ENCODE data around the gene LRP11.
"Not testable (repeated sequence)": the region's sequence is repeated elsewhere in the genome, so short reads cannot be mapped to it uniquely, and the experiment has no call there.

Gene LRP11

GRCh38 chr6:149867876-149868640 is 3.9 kb upstream of the LRP11 start:
- DNase-seq, result no peak

- DNase-seq, result peak; percentile 68
Measured at GRCh38 chr6:149864578-149865535, 698 bp upstream of the LRP11 start.

GRCh38 chr6:149862922-149863697 is 1.0 kb downstream of the LRP11 start:
- DNase-seq, result peak; percentile 74

GRCh38 chr6:149862424-149862738 is 1.8 kb downstream of the LRP11 start:
- DNase-seq, result not testable (repeated sequence)

- DNase-seq, result no peak
Measured at GRCh38 chr6:149861603-149862423, 2.3 kb downstream of the LRP11 start.

DNA sequence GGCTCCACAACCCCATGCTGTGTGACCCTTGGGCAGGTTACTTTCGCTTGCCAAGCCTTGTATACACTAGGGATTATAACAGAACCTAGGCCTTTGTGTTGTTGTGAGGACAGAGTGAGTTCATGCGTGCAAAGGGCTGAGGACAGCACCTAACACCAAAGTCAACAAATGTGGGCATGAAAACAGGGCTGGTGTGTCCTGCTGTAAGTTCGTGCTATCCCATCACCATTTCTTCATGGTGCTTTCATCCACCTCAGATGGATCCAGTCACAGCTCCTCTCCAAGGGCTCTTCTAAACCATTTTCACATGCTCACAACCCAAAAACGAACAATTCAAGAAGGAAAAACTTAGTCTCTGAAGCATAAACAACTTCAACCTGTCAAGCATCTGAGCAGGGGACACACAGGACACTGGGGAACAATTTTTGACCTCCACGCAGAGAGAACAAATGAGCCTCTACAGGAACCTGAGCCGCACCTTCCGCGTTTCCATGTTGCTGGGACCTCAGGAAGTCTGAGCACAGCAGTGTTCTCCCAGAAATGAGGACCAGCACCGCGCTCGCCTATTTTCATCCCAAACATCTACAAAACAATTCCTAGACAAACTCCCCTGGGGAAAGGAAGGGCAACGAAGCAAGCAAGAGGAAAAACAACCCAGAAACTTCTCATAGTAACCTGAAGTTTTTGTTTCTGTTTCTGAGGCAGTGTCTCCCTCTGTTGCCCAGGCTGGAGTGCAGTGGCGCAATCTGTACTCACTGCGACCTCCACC is 3.1 kb downstream of the LRP11 start:
- DNase-seq, result no peak

GRCh38 chr6:149860513-149860833 is 3.7 kb downstream of the LRP11 start:
- DNase-seq, result no peak

DNA sequence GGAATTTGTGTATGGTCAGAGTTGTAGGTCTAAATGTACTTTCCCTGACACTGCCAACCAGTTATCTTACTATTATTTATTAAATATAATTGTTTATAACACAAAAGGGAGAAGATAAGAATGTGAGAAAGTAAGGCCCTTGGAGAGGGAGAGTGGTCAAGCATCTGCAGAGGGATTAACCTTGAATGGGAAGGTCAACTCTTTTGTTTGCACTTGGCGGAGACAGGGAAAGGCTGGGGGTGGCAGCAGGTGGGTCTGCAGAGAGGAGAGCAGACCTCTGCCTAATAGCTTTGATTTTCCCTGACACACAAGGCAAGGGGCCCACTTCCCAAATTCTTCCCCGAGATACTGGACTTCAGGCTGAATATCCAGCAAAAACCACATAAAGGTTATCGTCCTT is 4.2 kb downstream of the LRP11 start:
- no peak for DNase-seq

DNA sequence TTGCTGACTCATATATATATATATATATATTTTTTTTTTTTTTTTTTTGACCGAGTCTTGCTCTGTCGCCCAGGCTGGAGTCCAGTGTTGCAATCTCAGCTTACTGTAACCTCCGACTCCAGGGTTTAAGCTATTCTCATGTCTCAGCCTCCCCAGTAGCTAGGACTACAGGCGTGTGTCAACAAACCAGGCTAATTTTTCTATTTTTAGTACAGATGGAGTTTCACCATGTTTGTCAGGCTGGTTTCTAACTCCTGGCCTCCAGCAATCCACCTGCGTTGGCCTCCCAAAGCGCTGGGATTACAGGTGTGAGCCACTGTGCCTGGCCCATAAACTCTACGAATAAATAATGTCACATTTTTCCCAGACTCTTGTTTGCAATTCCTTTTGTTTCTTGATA is 4.8 kb downstream of the LRP11 start:
- no peak for DNase-seq

- DNase-seq, result no peak
Measured at GRCh38 chr6:149857541-149857940, 6.6 kb downstream of the LRP11 start.

DNA sequence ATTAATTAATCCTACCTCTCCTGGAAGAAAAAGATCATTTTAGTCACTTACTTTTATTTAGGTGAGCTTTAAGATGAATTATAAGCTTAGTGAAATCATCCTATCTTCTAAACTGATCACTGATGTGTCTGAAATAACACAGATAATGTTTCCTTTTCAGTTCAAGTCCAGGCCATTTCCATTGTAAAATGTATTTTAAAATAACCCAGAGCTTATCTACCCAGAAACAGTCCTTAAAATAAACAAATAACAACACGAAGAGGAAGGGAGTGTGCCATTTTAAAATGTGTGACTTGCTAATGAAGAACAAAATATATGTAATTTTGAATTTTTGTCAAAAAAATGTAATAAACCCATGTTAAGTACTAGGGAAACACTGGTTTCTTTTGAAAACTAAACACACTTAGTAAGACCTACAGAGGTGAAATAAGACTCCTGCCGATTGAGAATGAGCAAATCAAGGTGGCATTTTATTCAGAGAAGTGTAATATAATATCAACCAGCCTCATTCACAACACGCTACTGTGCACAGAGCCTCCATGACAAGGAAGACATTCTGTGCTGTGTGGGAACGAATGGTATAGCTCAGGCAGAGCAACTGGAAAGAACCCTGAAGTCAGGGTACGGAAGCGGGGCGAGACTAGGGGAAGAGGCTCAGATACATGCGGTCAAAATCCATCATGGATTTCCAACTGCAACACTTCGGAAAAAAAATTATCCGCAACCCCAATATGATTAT is 7.7 kb downstream of the LRP11 start:
- no peak for DNase-seq

DNA sequence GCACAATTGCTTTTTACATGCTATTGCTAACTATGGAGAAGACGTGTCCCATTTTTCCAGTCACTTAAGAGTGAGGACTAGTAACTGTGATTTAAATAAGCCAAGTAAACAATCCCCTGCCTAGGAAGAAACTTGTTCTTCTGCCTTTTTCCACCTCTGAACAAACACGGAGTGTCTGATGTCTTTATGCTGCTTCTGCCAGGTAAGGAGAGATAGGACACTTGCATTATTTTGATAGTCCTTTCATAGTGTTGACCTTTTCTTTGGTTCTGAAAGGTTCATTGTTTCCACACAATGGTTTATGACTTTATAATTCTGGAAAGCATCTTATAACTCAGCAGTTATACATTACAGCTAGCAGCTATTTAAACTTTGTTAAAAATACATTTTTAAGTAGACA is 8.4 kb downstream of the LRP11 start:
- no peak for DNase-seq

DNA sequence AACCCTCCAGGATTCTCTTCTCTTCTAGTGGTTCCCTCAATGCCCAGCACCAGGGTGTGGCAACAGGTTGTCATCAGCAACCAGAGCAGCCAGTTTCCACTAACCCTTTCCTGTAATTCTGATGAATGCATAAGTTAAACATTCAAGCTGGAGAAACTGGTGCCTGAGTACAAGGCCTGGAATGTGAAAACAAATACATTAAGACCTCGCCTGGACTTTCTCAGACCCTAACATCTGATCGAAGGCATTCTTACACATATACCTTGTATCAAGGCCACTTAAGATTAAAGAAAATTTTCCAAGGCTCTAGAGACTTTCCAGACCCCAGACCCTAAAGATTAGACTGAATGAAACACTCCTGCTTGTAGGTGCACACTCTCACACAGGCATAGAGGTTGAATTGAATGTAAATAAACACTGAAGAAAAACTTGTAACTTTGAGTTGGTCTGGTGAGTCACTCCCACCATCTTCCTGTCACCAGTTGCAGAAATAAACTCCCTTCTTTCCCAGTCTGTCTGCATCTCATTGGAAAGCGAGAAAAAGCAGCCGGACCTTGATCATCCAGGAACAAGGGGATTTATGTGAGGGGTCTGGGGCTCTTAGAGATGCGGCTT is 9.0 kb downstream of the LRP11 start:
- peak; percentile 90 for DNase-seq

GRCh38 chr6:149854532-149854931 is 9.6 kb downstream of the LRP11 start:
- DNase-seq, result no peak

GRCh38 chr6:149854017-149854416 is 10.1 kb downstream of the LRP11 start:
- not testable (repeated sequence) for DNase-seq

GRCh38 chr6:149852881-149853280 is 11.3 kb downstream of the LRP11 start:
- no peak for DNase-seq

DNA sequence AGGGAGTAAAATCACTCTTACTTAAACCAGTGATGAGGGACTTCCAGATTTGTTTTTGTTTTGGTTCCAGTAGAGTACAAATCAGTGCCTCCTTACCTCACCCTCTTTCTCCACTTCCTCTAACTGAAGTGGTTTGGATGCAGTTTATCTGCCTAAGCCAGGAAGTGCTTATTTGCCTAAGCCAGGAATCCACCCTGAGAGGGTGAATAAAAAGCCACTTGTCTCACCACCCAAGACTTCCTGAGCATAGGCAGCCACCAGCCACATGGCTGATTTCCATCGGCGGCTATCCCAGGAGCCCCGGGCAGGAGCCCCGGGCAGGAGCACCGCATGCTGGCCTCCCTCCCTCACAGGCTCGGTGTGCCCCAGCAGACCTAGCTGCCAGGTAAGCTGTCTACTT is 12.0 kb downstream of the LRP11 start:
- no peak for DNase-seq

- DNase-seq, result no peak
Measured at GRCh38 chr6:149851461-149852110, 12.6 kb downstream of the LRP11 start.

- not testable (repeated sequence) for DNase-seq
Measured at GRCh38 chr6:149848343-149848742, 15.8 kb downstream of the LRP11 start.

DNA sequence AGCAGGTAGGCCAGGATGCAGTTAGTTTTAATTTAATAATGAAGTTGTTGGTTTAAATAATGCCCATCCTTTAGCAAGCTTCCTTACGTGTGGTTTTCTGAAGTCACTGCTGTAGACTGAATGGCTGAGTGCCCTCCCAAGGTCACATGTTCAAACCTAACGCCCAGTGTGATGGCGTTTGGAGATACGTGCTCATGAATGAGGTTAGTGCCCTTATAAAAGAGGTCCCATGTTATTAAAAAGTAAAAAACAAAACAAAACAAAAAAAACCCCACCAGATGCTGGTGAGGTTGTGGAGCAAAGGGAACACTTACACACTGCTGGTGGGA is 16.3 kb downstream of the LRP11 start:
- no peak for DNase-seq

Measured in amniotic stem cell (primary cell).